Vagina (tissue), 2 donors: ENCODE results near the gene FSD1. TPM values are rescaled to one million over a fixed set of nuclear protein-coding genes. Genes with fewer than 3 reads are reported as not detected.

Source experiments
- DNase-seq, 2 donors: peaks; one replicate each; pipeline ENCODE4 v3.0.0-alpha.2; 2017; ENCODE audit errors: extremely low spot score in 2 of 2
- H3K27ac ChIP-seq: fragments of 200-600 bp; sonication (generic); one replicate; pipeline ENCODE4 v1.5.1; 2019
- H3K27me3 ChIP-seq: fragments of 200-600 bp; sonication (generic); one replicate; pipeline ENCODE4 v1.5.1; 2019
- H3K36me3 ChIP-seq, 2 donors: fragments of 200-600 bp; sonication (generic); one replicate each; pipeline ENCODE4 v1.5.1; 2017 to 2019
- H3K4me1 ChIP-seq: fragments of 200-600 bp; sonication (generic); one replicate; pipeline ENCODE4 v1.5.1; 2019
- H3K4me3 ChIP-seq, 2 donors: fragments of 200-600 bp; sonication (generic); 1 replicate in 1 of 2; 2 replicates in 1 of 2; pipeline ENCODE4 v1.5.1; 2016 to 2019
- H3K9me3 ChIP-seq: fragments of 200-600 bp; sonication (generic); one replicate; pipeline ENCODE4 v1.5.1; 2019
- CTCF ChIP-seq, 3 experiments: fragments of 450-650 bp in 2 of 3; fragments of 200-600 bp in 1 of 3; sonication (generic) in 1 of 3; IDR thresholded peaks; one replicate each; pipeline ENCODE4 v1.5.1; 2017 to 2019; ENCODE audit warnings: antibody characterized with exemption in 3 of 3, mild to moderate bottlenecking in 2 of 3, moderate library complexity in 2 of 3
- POLR2A ChIP-seq, 2 donors: fragments of 450-650 bp; IDR thresholded peaks; one replicate each; pipeline ENCODE4 v1.6.1; 2017; ENCODE audit warnings: antibody characterized with exemption in 2 of 2, mild to moderate bottlenecking in 2 of 2, moderate library complexity in 2 of 2
- POLR2AphosphoS5 ChIP-seq, 2 donors: sonication (generic); formaldehyde crosslinking; IDR thresholded peaks; one replicate each; pipeline ENCODE4 v1.9.0; 2017; ENCODE audit warnings: antibody characterized with exemption in 2 of 2, mild to moderate bottlenecking in 2 of 2, low read depth in 1 of 2; ENCODE audit not compliant: insufficient read depth in 1 of 2
- intact Hi-C: fragments of 100-400 bp; cut with DNase I; formaldehyde crosslinking; loops from one replicate; pipeline ENCODE4 v1.15.1; 2023
- total RNA-seq: library from RNA; depleted of rRNA; stranded (reverse); fragments of >200 nt; gene quantifications from one replicate; pipeline ENCODE4 v1.2.3, GENCODE V29; 2016

FSD1 gene
- total RNA-seq, 1 donor from 2014 or later: 1.7 TPM

- H3K4me3 ChIP-seq: peak overlapping the region in 1 of 2 donors; percentile 35
- no peaks in the 10 kb centered on the region for H3K9me3 ChIP-seq
- intact Hi-C loops: no loop called here
- H3K4me1 ChIP-seq: peaks cover 64% of the 10 kb centered on the region
- H3K36me3 ChIP-seq: peaks cover 0 to 27% of the 10 kb centered on the region in 2 donors
- H3K27me3 ChIP-seq: no peaks in the 10 kb centered on the region
- H3K27ac ChIP-seq: peak overlapping the region; percentile 90
- TF ChIP-seq POLR2A (IDR thresholded peaks at IDR 0.05) (no peak), CTCF (IDR thresholded peaks at IDR 0.05) (no peak), POLR2AphosphoS5 (IDR thresholded peaks at IDR 0.05; ENCODE audit: insufficient read depth in 1 of 2, low read depth in 1 of 2) (no peak)
- no peak for DNase-seq
Measured at GRCh38 chr19:4368128-4368820, 63.9 kb downstream of the FSD1 start.

DNA sequence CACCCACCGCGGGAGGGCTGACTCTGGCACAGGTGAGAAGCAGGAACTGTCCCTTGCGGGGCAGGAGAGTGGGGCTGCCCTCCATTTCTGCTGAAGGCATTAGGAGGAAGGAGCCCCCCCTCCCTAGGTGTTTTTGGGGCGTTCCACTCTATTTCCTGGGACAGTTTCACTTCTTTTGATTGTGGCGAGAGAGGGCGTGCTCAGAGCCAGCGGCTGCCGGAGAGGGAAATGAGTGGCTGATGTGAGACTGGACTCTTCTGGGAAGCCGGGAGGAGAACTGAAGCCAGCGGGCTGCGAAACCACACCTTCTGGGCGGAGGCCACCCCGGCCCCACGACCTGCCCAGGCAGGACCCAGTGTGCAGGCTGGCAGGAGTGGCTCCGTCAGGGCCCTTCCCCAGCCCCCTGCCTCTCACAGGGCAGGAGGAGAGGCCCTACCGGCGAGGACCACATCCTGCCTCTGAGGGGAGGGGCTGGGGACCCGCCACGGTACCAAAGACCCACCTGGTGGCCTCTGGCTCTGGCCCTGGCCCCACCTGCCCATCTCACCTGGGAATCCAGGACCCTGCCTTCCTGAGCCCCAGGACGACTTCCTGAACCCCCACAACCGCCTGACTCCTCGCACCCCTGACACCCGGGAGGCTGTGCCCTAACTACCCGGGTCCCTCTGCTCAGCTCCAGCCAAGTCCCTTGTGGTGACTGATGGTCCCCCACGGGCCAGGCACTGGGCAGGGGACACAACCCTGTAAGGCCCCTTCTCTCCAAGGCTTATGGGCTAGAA, 64.9 kb downstream of the FSD1 start:
- Histone ChIP-seq H3K4me3 (peak overlapping the region; percentile 27 to 35), H3K4me1 (peaks cover 74% of the 10 kb centered on the region)
- intact Hi-C loops: no loop called here

GRCh38 chr19:4369888-4370260, 65.5 kb downstream of the FSD1 start:
- Histone ChIP-seq H3K27me3 (no peaks in the 10 kb centered on the region), H3K27ac (peak overlapping the region; percentile 90), H3K9me3 (no peaks in the 10 kb centered on the region), H3K4me3 (peak overlapping the region; percentile 27 to 35), H3K4me1 (peaks cover 80% of the 10 kb centered on the region), H3K36me3 (peaks cover 0 to 16% of the 10 kb centered on the region in 2 donors)
- intact Hi-C loops: no loop called here
- TF ChIP-seq CTCF (IDR thresholded peaks at IDR 0.05): no peak
- no peak for TF ChIP-seq POLR2AphosphoS5 (IDR thresholded peaks at IDR 0.05; ENCODE audit: insufficient read depth in 1 of 2, low read depth in 1 of 2)
- TF ChIP-seq POLR2A (IDR thresholded peaks at IDR 0.05): no peak
- no peak for DNase-seq

More for the DNA sequence above, 64.9 kb downstream of the FSD1 start:
- no peak for DNase-seq
- no peaks in the 10 kb centered on the region for H3K27me3 ChIP-seq
- peak in 1 of 2 donors; percentile 55 for TF ChIP-seq POLR2AphosphoS5 (IDR thresholded peaks at IDR 0.05; ENCODE audit: insufficient read depth in 1 of 2, low read depth in 1 of 2)
- no peak for TF ChIP-seq CTCF (IDR thresholded peaks at IDR 0.05)
- peak overlapping the region; percentile 90 for H3K27ac ChIP-seq
- no peaks in the 10 kb centered on the region for H3K9me3 ChIP-seq
- peaks cover 0 to 17% of the 10 kb centered on the region in 2 donors for H3K36me3 ChIP-seq

DNA sequence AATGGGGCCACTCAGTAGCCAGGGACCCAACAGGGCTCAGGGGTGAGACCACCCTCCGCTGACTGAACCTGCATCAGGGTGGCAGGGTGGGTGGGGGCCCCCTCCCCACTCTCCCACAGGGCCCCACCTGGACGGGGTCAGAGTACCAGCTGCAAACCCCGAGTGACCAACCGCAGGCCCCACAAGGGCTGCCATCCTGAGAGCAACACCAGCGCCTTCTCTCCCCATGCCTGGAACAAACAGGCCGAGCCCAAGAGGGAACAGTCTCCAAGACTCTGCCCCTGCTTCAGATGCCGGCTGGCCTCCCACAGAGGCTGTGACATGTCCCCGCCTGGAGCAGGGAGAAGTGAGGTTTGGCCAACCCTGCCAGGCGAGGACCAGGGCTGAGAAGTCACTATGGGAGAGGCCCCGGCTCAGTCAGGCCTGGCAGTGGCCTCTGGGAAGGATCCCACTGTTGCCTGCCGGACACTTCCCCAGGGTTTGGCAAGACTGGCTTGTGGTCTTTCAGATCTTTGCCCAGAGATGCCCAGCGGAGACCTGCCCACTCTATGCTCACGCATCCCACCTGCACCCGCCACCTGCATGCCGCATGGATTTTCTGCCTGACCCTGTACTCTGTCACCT, 66.1 kb downstream of the FSD1 start:
- Histone ChIP-seq H3K36me3 (peaks cover 0 to 10% of the 10 kb centered on the region in 2 donors), H3K4me1 (peaks cover 86% of the 10 kb centered on the region), H3K27me3 (no peaks in the 10 kb centered on the region), H3K9me3 (no peaks in the 10 kb centered on the region), H3K4me3 (no peak overlapping the region), H3K27ac (peak overlapping the region; percentile 90)
- DNase-seq: no peak
- no peak for TF ChIP-seq CTCF (IDR thresholded peaks at IDR 0.05)
- TF ChIP-seq POLR2AphosphoS5 (IDR thresholded peaks at IDR 0.05; ENCODE audit: insufficient read depth in 1 of 2, low read depth in 1 of 2): no peak
- TF ChIP-seq POLR2A (IDR thresholded peaks at IDR 0.05): no peak
- intact Hi-C loops: no loop called here
